Stimulated activated CD4-positive, alpha-beta T cell treated with anti-CD3 and anti-CD28 coated beads, Interleukin-15, amount 100 ng/mL, for 24 hours (primary cell): ENCODE results near the gene ALG2.

Experiments used
- DNase-seq: peaks from one replicate; pipeline ENCODE4 v3.0.0-alpha.2; 2020

ALG2 gene

DNA sequence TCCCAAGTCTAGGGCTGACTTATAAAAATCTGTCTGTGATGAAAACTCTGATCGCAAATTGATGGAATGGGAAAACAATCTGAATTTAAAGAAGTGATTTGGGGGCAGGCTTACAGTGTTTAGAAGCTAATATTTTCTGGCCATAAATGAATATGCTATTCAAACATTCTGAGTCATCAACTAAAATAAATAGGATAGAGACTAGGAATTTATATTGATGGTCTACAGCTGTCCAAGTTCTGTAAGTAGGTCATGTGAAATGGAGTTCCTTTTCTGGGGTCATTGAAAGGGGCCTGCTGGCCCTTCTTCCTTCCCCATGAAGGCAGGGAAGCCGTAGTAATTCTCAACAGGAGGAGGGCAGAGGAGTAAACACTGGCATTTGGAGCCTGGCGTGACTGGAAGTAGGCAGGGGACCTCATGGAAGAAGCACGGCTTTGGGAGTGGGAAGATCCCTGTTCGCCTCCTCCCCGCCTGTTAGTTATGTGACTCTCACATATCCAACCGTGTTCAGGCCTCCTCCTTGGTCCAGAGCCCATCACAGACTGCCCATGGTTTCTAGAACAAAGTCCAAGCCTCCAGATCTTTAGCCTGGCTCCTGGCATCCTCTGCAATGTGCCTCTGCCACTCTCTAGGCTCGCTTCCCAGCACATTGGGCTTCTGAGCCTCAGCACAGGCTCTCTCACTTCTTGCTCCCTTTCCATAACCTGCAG, 31.7 kb downstream of the ALG2 start:
- no peak for DNase-seq

GRCh38 chr9:99189186-99189585, 32.6 kb downstream of the ALG2 start:
- no peak for DNase-seq

DNA sequence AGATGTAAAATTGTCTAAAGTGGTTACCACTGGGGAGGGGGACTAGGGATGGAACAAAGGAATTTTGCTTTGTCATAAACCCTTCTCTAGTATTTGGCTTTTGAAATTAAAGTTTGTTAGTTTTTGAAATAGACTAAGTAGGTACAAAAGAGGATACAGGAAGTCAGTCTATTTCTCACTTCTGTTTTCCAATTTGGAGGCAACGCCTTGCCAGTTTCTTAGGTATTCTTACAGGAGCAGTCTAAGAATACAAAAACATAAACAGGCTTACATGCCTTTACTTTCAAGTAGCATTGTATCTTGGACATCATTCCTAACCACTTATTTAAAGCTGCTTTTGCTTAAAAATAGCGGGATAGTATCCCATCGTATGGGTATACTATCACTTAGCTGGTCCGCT, 34.4 kb downstream of the ALG2 start:
- no peak for DNase-seq

GRCh38 chr9:99185934-99186333, 35.8 kb downstream of the ALG2 start:
- no peak for DNase-seq

- DNase-seq: no peak
These were observed 36.5 kb downstream of the ALG2 start for GRCh38 chr9:99185348-99185632.

DNA sequence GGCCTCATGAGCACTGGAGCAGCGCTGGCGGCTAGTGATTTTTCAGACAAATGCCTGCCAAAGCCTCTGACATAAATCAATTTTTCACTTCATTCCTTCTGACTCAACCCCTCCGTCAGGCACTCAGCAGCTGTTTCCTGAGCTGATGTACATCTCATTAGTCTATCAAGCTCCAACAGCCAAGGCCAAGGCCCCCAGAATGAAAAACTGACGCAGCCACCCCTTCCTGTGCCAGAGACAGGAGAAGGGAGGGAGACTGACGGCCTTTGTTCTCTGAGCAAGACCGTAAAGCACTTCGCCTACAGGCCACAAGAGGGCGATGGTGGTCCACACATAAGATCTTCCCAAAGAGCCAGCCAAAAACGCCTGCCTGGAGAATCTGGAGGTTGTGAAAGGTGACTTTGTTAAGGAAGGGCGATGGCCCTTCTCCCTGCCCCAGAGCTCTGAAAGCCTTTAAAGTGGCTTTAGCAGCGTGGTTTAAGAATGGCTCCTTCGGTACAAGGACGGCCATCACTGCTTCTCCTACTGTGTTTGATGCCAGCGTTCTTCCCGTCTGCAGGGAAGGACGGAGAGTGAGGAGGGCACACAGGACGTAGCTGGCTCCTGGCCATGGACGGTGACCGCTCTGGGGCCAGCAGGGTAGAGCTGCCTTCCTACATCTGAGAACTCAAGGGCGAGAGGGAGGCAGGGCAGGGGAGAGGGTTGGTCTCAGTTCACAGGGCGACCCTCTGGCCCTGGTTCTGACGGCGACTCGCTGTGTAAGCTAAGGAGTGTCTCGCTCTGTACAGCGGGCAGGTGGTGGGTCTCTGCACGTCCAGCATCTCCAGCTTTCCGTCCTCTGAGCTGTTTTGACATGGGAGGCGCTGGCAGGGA, 37.0 kb downstream of the ALG2 start:
- DNase-seq: peak; percentile 83

DNA sequence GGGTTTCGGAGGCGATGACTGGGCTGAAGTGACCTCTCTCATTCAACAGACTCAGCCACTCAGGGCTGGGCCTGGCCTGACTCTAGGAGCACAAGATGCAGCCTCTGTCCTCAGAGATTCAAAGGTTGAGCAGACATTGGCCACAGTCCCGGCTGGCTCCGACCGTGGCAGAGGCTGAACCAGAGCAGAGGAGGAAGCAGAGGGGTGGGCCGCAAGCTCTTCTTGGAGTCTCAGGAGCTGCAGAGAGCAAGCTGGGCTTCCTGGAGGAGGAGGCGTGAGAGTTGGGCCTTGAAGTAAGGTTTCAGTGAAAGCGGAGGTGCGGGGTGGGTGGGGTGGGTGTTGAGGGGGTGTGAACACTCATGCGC, 37.6 kb downstream of the ALG2 start:
- DNase-seq: peak; percentile 5

- no peak for DNase-seq
These were observed 38.1 kb downstream of the ALG2 start for GRCh38 chr9:99183616-99184015.

- DNase-seq: no peak
These were observed 39.4 kb downstream of the ALG2 start for GRCh38 chr9:99182356-99182755.

DNA sequence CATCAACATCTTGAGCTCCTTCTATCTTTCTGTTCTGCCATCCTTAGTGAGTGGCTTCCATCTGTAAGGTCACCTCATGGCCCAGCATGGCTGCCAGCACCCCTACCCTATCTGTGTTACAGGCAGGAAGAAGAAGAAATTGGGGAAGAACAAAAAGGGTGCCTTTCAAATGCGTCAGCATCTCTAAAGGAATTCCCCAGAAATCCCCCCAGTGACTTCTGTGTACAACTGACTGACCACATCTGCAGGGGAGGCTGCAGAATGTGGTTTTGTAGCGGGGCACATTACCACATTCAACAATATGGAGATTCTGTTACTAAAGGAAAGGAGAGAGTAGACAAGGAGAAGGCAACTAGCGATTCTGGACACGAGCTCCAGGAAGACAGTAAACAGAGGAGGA, 40.1 kb downstream of the ALG2 start:
- DNase-seq: peak; percentile 27

DNA sequence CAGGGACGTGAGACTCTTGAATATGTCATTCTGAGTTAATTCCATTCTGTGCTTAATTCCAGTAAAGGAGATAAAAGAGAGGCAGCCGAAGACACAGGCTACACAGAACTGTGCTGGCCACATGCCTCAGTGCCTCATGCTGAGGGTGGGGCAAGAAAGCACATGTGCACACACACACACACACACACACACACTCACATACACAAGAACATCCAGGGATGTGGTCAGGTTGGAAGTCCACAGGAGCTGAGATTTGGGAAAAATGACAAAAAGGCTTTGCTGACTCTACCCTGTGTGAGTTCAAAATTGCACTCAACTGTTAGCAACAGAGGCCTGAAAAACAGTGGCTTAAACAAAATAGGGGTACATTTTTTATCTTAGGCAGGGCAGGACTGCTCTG, 40.5 kb downstream of the ALG2 start:
- DNase-seq: no peak

DNA sequence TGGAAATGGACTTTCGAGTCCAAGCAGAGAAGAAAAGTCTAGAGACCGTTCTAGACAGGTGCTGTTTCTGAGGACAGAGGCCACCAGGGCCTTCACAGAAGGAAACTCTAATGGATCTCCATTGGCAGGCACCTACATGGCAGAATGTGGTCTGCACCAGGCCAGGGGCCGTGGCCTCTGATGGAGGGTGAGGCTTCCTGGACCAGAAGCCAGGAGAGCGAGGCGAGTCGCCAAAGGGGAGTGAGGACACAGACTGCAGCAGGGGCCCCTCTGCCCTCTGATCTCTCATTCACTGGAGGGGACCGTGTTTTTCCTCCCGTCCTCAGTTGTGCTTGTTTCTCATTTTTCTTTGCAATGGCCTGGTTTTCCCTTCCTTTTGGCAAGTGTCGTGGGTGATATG, 41.1 kb downstream of the ALG2 start:
- DNase-seq: no peak

DNA sequence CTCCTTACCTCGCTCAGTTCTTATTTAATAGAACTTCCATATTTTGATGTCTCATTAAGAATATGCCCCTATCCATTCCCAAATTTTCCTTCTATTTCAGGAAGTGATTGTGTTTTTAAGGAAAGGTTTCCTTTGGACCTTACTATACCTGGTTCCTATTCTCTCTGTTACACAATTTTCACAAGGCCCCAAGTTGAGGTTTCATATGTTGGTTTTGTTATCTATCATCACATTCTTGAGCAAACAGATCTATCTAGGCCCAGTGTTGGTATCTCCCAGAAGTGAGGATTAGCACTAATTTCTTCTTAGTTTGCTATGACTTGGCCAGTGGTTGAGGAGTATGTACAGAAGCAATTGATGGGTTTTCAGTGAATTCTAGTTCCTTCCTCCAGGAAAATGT, 41.5 kb downstream of the ALG2 start:
- no peak for DNase-seq

DNA sequence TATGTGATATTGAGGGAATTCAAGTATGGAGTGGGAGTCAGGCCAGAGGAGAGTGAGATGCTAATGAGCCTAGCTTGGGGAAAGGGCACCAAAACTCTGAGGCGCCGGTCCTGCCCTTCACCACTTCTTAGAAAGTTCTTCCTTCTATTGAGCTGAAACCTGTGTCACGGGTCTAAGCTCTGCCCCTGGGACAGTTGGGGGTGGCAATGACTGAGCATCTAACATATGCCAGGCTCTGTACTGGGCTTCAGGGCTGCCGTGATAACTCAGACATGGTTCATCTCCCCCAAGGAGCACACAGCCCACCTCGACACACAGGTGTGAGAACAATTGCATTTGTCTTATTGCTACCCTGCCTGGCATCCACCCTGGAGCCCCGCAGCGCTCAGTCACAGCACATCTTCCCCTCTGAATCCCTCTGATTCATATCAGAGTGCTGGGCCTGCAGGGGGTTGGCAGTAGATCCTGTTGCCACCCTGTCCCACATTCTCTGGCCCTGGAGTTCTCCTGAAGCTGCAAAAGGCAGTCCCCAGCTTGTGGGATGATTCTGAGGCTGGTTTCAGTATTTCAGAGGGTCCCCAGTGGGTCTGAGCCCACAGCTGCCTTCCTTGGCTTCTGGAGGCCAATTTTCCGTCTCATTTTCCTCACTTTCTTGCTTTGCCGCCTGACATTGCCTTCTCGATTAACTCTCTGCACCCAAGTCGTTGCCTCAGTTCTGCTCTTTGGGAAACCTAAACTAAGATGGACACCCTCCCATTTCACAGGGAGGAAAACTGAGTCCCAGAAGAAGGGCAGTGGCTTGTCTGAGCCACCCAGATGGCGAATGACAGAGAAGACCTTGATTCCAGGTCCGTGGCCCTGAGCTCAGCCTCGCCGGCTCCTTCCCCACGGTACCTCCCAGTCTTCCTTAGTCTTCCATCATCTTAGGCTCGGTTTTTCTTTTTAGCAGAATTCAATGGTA, 42.5 kb downstream of the ALG2 start:
- no peak for DNase-seq

DNA sequence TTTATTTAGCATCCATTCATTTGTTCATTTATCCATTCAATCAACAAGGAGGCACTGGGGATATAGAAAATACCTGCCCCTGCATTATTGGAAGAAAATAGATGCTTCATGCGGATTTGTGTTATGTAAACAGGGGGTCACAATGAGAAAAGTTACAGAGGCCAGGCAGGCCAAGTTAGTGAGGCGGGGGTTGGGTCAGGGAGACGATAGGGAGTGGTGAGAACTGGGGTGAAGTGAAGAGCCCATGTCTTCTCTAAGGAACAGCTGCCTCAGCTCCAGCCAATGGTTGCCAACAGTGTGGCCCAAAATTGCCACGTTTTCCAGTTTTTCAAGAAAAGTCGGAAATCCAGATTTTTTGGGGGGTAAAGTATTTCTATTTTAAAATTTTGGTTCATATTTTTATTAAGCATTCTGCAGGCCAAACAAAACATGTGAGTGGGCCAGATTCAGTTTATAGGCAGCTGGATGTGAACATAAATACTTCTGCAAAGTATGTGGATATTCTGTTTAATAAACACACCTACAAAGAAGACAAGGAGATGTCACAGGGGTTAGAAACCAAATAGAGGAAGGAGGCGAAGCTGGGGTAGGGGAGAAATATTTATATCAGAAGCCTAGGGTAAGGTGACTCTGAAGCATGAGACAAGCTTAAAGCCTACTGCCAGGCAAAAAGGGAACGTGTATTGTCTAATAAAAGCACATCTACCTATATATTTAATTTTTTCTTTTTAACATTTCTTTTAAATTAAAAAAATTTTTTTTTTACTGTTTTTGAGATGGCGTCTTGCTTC, 44.0 kb downstream of the ALG2 start:
- no peak for DNase-seq

DNA sequence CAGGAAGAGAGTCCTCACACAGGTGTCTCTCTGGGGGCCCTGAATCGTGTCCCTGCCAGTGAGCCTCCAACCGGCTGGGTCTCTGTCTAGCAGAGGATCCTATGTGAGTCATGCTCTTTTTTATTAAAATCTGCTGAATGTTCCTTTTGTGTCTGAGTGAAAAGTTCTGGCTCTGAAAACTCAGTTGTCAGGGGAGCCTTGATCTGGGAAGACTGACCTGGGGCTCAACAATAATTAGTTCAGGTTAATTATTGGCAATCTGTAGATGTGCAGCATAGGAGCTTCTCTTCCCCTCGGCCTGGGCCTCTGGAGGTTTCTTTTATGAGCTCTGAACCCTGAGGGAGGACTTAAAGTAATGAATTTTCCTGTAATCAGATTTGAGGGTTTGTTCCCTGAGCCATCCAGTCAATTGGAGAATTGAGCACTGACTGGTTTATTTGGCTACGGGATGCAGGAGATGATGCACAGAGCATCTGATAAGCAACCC, 45.2 kb downstream of the ALG2 start:
- no peak for DNase-seq

- DNase-seq: no peak
These were observed 47.9 kb downstream of the ALG2 start for GRCh38 chr9:99173570-99174504.

DNA sequence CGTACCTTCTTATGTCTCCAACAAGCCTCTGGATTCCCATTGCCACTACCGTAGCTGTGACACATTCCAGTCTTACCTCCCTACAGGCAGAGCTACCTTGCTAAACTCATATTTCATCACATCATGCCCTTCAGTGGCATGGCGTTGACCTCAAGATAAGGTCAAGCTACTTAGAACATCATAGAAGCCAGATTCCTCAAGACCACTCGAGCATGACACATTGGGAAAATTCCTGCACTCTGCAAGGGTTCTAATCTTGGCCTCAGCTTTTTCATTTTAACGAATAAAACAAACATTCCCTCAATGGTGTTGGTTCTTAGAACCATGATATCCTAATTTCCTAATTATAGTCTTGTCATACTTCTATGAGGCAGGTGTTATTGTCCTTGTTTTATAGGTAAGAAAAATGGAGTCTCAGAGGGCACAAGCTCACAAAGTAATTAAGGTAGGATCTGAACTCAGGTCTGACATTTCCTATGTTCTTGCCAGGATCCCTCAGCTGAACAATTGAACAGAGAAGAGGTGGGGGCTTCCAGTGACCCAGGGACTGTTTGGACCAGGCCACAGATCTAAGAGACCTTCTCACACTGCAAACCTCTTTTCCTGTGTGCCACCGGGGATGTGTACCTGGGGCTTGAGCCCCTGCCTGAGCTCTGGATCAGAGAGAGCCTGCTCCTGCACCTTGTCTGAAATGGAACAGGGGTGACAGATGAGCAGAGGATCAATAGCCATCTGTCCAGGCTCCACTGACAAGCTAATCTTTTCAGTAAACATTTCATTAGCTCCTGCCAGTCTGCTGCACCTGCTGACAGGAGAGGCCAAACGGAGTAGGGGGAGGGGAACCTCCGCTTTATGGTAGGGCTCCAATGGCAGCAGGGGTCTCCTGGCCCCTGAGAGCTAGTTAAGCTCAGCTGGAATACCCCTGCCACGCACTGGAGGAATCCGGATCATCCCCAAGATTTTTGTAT, 49.3 kb downstream of the ALG2 start:
- DNase-seq: no peak

GRCh38 chr9:99171225-99172123, 50.3 kb downstream of the ALG2 start:
- DNase-seq: no peak
